HepG2 (cell line): ENCODE data around the gene ABCA4. TPM values are rescaled to one million over a fixed set of nuclear protein-coding genes. Genes with fewer than 3 reads are reported as not detected.

Experiments used
- HIVEP1 ChIP-seq: sonication (generic); formaldehyde crosslinking; IDR thresholded peaks from 2 replicates; pipeline ENCODE4 v1.4.0; 2020; ENCODE audit warnings: mild to moderate bottlenecking, missing genetic modification reagents
- JUND ChIP-seq: sonication (generic); formaldehyde crosslinking; IDR thresholded peaks from 2 replicates; pipeline ENCODE4 v1.8.0; 2022; ENCODE audit warnings: mild to moderate bottlenecking, missing genetic modification reagents
- REPIN1 ChIP-seq: sonication (generic); formaldehyde crosslinking; IDR thresholded peaks from 2 replicates; pipeline ENCODE4 v1.8.0; 2022; ENCODE audit warnings: missing genetic modification reagents, low read depth, mild to moderate bottlenecking, borderline replicate concordance
- SATB2 ChIP-seq: sonication (generic); formaldehyde crosslinking; IDR thresholded peaks from 2 replicates; pipeline ENCODE4 v1.5.0; 2020; ENCODE audit warnings: missing genetic modification reagents
- SIX4 ChIP-seq: sonication (generic); formaldehyde crosslinking; IDR thresholded peaks from 2 replicates; pipeline ENCODE4 v1.4.0; 2020; ENCODE audit warnings: missing genetic modification reagents
- TARDBP ChIP-seq: sonication (generic); formaldehyde crosslinking; IDR thresholded peaks from 2 replicates; pipeline ENCODE4 v1.8.0; 2022; ENCODE audit warnings: mild to moderate bottlenecking, missing genetic modification reagents
- TBX3 ChIP-seq: fragments of 450-650 bp; IDR thresholded peaks from 2 replicates; pipeline ENCODE4 v1.6.1; 2017; ENCODE audit warnings: antibody characterized with exemption, mild to moderate bottlenecking, inconsistent platforms, borderline replicate concordance
- TMF1 ChIP-seq: sonication (generic); formaldehyde crosslinking; IDR thresholded peaks from 2 replicates; pipeline ENCODE4 v1.8.1; 2022; ENCODE audit warnings: low read depth, missing genetic modification reagents
- TSC22D2 ChIP-seq: sonication (generic); formaldehyde crosslinking; IDR thresholded peaks from 2 replicates; pipeline ENCODE4 v1.5.1; 2020; ENCODE audit warnings: missing genetic modification reagents, mild to moderate bottlenecking, borderline replicate concordance
- XBP1 ChIP-seq: sonication (generic); formaldehyde crosslinking; IDR thresholded peaks from 2 replicates; pipeline ENCODE4 v1.5.0; 2020; ENCODE audit warnings: missing genetic modification reagents
- ZFAT ChIP-seq: sonication (generic); formaldehyde crosslinking; conservative IDR thresholded peaks from 2 replicates; pipeline ENCODE4 v1.8.1; 2023; ENCODE audit warnings: missing genetic modification reagents, inconsistent platforms
- ZFYVE20 ChIP-seq: sonication (generic); formaldehyde crosslinking; IDR thresholded peaks from 2 replicates; pipeline ENCODE4 v1.8.0; 2023; ENCODE audit warnings: low read depth, mild to moderate bottlenecking, moderate library complexity, missing genetic modification reagents, borderline replicate concordance
- ZKSCAN5 ChIP-seq: sonication (generic); formaldehyde crosslinking; IDR thresholded peaks from 2 replicates; pipeline ENCODE4 v1.5.1; 2020; ENCODE audit warnings: mild to moderate bottlenecking, missing genetic modification reagents
- ZMYM2 ChIP-seq: sonication (generic); formaldehyde crosslinking; IDR thresholded peaks from 2 replicates; pipeline ENCODE4 v1.8.0; 2022; ENCODE audit warnings: mild to moderate bottlenecking, missing genetic modification reagents
- ZNF142 ChIP-seq: sonication (generic); formaldehyde crosslinking; IDR thresholded peaks from 2 replicates; pipeline ENCODE4 v1.4.0; 2020; ENCODE audit warnings: missing genetic modification reagents
- ZNF530 ChIP-seq: sonication (generic); formaldehyde crosslinking; IDR thresholded peaks from 2 replicates; pipeline ENCODE4 v1.5.0; 2020; ENCODE audit warnings: low read depth, mild to moderate bottlenecking, missing genetic modification reagents
- ZNF556 ChIP-seq: sonication (generic); formaldehyde crosslinking; IDR thresholded peaks from 2 replicates; pipeline ENCODE4 v1.4.0; 2020; ENCODE audit warnings: mild to moderate bottlenecking, missing genetic modification reagents, borderline replicate concordance
- ZNF562 ChIP-seq: sonication (generic); formaldehyde crosslinking; IDR thresholded peaks from 2 replicates; pipeline ENCODE4 v1.8.0; 2022; ENCODE audit warnings: missing genetic modification reagents, borderline replicate concordance
- ZNF574 ChIP-seq: sonication (generic); formaldehyde crosslinking; IDR thresholded peaks from 2 replicates; pipeline ENCODE4 v1.4.0; 2020; ENCODE audit warnings: missing genetic modification reagents
- ZNF580 ChIP-seq: IDR thresholded peaks from 2 replicates; pipeline ENCODE4 v1.6.1; 2016; ENCODE audit warnings: low read depth, borderline replicate concordance
- ZNF605 ChIP-seq: sonication (generic); formaldehyde crosslinking; IDR thresholded peaks from 2 replicates; pipeline ENCODE4 v1.8.0; 2022; ENCODE audit warnings: mild to moderate bottlenecking, missing genetic modification reagents
- ZNF615 ChIP-seq: sonication (generic); formaldehyde crosslinking; IDR thresholded peaks from 2 replicates; pipeline ENCODE4 v1.5.0; 2020; ENCODE audit warnings: mild to moderate bottlenecking, missing genetic modification reagents, borderline replicate concordance
- polyA plus RNA-seq, 8 experiments: library from polyadenylated mRNA; depleted of rRNA in 3 of 8; stranded (reverse) in 7 of 8; unstranded in 1 of 8; fragments of >200 nt; fragmentation: Illumina TruSeq in 4 of 8; extraction: Trizol in 4 of 8; gene quantifications; 2 replicates each; pipeline versions ENCODE4 v1.2.1 to v1.2.3, GENCODE V29; 2011 to 2016; ENCODE audit warnings: low read depth in 4 of 8, missing spikeins in 1 of 8, mixed read lengths in 1 of 8; ENCODE audit not compliant: insufficient read depth in 1 of 8
- total RNA-seq, 5 experiments: library from RNA; depleted of rRNA; stranded (reverse); fragments of >200 nt; fragmentation: Illumina TruSeq; extraction: Trizol; gene quantifications; 2 replicates each; pipeline ENCODE4 v1.2.3, GENCODE V29; 2016; ENCODE audit warnings: low read depth in 1 of 5

The ABCA4 gene
- total and polyA plus RNA-seq, 2 of the 13 experiments (the other 11 are each of a cell fraction or from before 2014, with no cell fraction given) = 0.24 to 0.67 TPM

- TF ChIP-seq ZNF142 (CRISPR knock-in tag) (no peak), ZKSCAN5 (no peak), REPIN1 (CRISPR knock-in tag) (no peak; the same call in 1 of the 2 replicates), SIX4 (CRISPR knock-in tag) (peak; percentile 30; the same call in 1 of the 2 replicates), ZNF615 (CRISPR knock-in tag) (no peak), ZNF562 (CRISPR knock-in tag) (0 out of 2 replicates have a peak, but pooled peaks have one; percentile 40), ZMYM2 (CRISPR knock-in tag) (0 out of 2 replicates have a peak, but pooled peaks have one; percentile 60), ZFYVE20 (CRISPR knock-in tag) (no peak), ZNF574 (CRISPR knock-in tag) (peak; percentile 76), JUND (CRISPR knock-in tag) (0 out of 2 replicates have a peak, but pooled peaks have one; percentile 36), TARDBP (CRISPR knock-in tag) (peak; percentile 92), TSC22D2 (CRISPR knock-in tag) (0 out of 2 replicates have a peak, but pooled peaks have one; percentile 76), ZNF530 (no peak), SATB2 (no peak), ZNF605 (CRISPR knock-in tag) (peak; percentile 64; the same call in 1 of the 2 replicates), TMF1 (CRISPR knock-in tag) (no peak), TBX3 (no peak), ZNF580 (peak; percentile 84; the same call in 1 of the 2 replicates), ZNF556 (CRISPR knock-in tag) (peak; percentile 91; the same call in 1 of the 2 replicates), HIVEP1 (CRISPR knock-in tag) (0 out of 2 replicates have a peak, but pooled peaks have one; percentile 66), ZFAT (CRISPR knock-in tag) (no peak), XBP1 (CRISPR knock-in tag) (no peak)
These were observed 141.1 kb downstream of the ABCA4 start (continued) for GRCh38 chr1:93979718-93980319.
